PFSK-1 (cell line): ENCODE results near the gene ZCCHC14.

ENCODE experiments used
- POLR2AphosphoS5 ChIP-seq: IDR thresholded peaks from 2 replicates; pipeline ENCODE4 v1.6.1; 2012; ENCODE audit warnings: low read depth, mild to moderate bottlenecking, control low read depth, low read length, moderate library complexity
- REST ChIP-seq, 2 experiments: IDR thresholded peaks; 2 replicates each; pipeline versions ENCODE4 v1.6.1 to v1.8.0; 2011 to 2012; ENCODE audit warnings: low read depth in 2 of 2, low read length in 2 of 2, control low read depth in 1 of 2, inconsistent platforms in 1 of 2, mild to moderate bottlenecking in 1 of 2, moderate library complexity in 1 of 2; ENCODE audit not compliant: insufficient read depth in 1 of 2
- TAF1 ChIP-seq: IDR thresholded peaks from 2 replicates; pipeline ENCODE4 v1.6.1; 2012; ENCODE audit warnings: low read length, control low read depth, borderline replicate concordance; ENCODE audit not compliant: insufficient read depth

GRCh38 chr16:87372305-87372704 is 120.5 kb downstream of the ZCCHC14 start:
- no peak for TF ChIP-seq REST (IDR thresholded peaks at IDR 0.05; ENCODE audit: insufficient read depth in 1 of 2, low read depth in 2 of 2, low read length in 2 of 2)
- no peak for TF ChIP-seq POLR2AphosphoS5
- TF ChIP-seq TAF1: no peak
